Type B pancreatic cell (in vitro differentiated cells): Measurements from ENCODE around the gene ELAC1. TPM values are rescaled to one million over a fixed set of nuclear protein-coding genes. Genes with fewer than 3 reads are reported as not detected.
A peak's percentile ranks its signal among the peaks of the same experiment; 100 is the strongest.

Experiments
- DNase-seq: peaks from one replicate; pipeline ENCODE4 v3.0.0; 2021; ENCODE audit warnings: mixed read lengths; ENCODE audit not compliant: unreplicated experiment; ENCODE audit errors: extremely low spot score
- H3K27ac Mint-ChIP-seq: 2 replicates; pipeline ENCODE4 v1.8.0; 2021; ENCODE audit warnings: mild to moderate bottlenecking, mixed read lengths
- H3K27me3 Mint-ChIP-seq: 2 replicates; pipeline ENCODE4 v1.8.0; 2021; ENCODE audit warnings: mixed read lengths
- H3K36me3 Mint-ChIP-seq: 2 replicates; pipeline ENCODE4 v1.8.0; 2021; ENCODE audit warnings: mixed read lengths
- H3K4me1 Mint-ChIP-seq: one replicate; pipeline ENCODE4 v1.8.0; 2021; ENCODE audit warnings: mixed read lengths; ENCODE audit not compliant: unreplicated experiment
- H3K4me3 Mint-ChIP-seq: 2 replicates; pipeline ENCODE4 v1.8.0; 2021; ENCODE audit warnings: mild to moderate bottlenecking, mixed read lengths
- H3K9me3 Mint-ChIP-seq: 2 replicates; pipeline ENCODE4 v1.8.0; 2021; ENCODE audit warnings: mixed read lengths
- total RNA-seq: library from RNA; stranded (reverse); gene quantifications from 2 replicates; pipeline ENCODE4 v1.2.1, GENCODE V29; 2021; ENCODE audit warnings: low replicate concordance
- TF ChIP-seq, protein P1 (sequence below): fragments of 200-600 bp; sonication (generic); conservative IDR thresholded peaks from 2 replicates; pipeline ENCODE4 v1.5.0; 2021; ENCODE audit warnings: antibody characterized with exemption, mild to moderate bottlenecking

The ELAC1 gene
- total RNA-seq, 1 donor from 2014 or later, result 13.9 TPM

GRCh38 chr18:51030537-51031258, 62.9 kb downstream of the ELAC1 start:
- H3K36me3 Mint-ChIP-seq, result peaks cover 17% of the 10 kb centered on the region
- peak; percentile 81 for DNase-seq
- H3K9me3 Mint-ChIP-seq, result no peaks in the 10 kb centered on the region
- H3K27ac Mint-ChIP-seq, result peak overlapping the region; percentile 99
- TF ChIP-seq, protein P1, sequence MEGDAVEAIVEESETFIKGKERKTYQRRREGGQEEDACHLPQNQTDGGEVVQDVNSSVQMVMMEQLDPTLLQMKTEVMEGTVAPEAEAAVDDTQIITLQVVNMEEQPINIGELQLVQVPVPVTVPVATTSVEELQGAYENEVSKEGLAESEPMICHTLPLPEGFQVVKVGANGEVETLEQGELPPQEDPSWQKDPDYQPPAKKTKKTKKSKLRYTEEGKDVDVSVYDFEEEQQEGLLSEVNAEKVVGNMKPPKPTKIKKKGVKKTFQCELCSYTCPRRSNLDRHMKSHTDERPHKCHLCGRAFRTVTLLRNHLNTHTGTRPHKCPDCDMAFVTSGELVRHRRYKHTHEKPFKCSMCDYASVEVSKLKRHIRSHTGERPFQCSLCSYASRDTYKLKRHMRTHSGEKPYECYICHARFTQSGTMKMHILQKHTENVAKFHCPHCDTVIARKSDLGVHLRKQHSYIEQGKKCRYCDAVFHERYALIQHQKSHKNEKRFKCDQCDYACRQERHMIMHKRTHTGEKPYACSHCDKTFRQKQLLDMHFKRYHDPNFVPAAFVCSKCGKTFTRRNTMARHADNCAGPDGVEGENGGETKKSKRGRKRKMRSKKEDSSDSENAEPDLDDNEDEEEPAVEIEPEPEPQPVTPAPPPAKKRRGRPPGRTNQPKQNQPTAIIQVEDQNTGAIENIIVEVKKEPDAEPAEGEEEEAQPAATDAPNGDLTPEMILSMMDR, result no peak
- peak overlapping the region; percentile 99 for H3K4me3 Mint-ChIP-seq
- peaks cover 3% of the 10 kb centered on the region for H3K27me3 Mint-ChIP-seq
- peaks cover 41% of the 10 kb centered on the region for H3K4me1 Mint-ChIP-seq

DNA sequence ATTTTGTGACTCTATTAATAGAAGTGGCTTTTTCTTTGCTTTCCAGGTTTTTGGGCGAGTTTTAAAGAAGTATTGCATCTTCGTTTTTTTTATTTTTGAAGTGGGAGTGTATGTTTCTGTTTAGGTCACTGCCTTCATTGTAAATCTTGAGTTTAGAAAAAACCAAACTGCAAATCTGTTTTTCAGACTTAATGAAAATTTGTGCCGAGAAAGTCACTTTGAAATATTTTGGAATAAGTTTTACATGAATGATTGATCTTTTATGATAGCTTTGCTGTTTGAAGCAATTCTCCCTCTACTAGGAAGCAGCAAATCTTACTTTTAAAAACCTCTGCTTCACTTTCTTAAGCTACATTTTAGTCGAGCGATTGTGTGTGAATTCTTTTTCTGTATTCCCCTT, 64.4 kb downstream of the ELAC1 start:
- Mint-ChIP-seq H3K4me3 (peak overlapping the region; percentile 99), H3K4me1 (peaks cover 47% of the 10 kb centered on the region), H3K27ac (peak overlapping the region; percentile 99), H3K36me3 (peaks cover 15% of the 10 kb centered on the region), H3K9me3 (no peaks in the 10 kb centered on the region), H3K27me3 (peaks cover 3% of the 10 kb centered on the region)
- TF ChIP-seq, protein P1, result no peak
- DNase-seq, result no peak

GRCh38 chr18:51037230-51037629, 69.4 kb downstream of the ELAC1 start:
- no peak overlapping the region for H3K4me3 Mint-ChIP-seq
- H3K27ac Mint-ChIP-seq, result peak overlapping the region; percentile 62
- H3K4me1 Mint-ChIP-seq, result peaks cover 55% of the 10 kb centered on the region
- TF ChIP-seq, protein P1, result no peak
- peaks cover 10% of the 10 kb centered on the region for H3K36me3 Mint-ChIP-seq
- no peaks in the 10 kb centered on the region for H3K27me3 Mint-ChIP-seq
- no peak for DNase-seq
- no peaks in the 10 kb centered on the region for H3K9me3 Mint-ChIP-seq

Other genes with a start within 250 kb of the ELAC1 start
- 1.2 and 8.6 TPM in 2 replicates for gene MRO, start 148.0 kb upstream of the ELAC1 start, total RNA-seq
- 49.6 and 51.1 TPM in 2 replicates for gene ME2, start 88.9 kb upstream of the ELAC1 start, total RNA-seq
- 106 and 123 TPM in 2 replicates for gene SMAD4, start 62.2 kb downstream of the ELAC1 start, total RNA-seq
- 57.2 and 69.5 TPM in 2 replicates for gene MEX3C, start 229.6 kb downstream of the ELAC1 start, total RNA-seq